GM12892 (cell line): ENCODE data around the gene IL20RA.

ENCODE experiments used
- POLR2A ChIP-seq: IDR thresholded peaks from 2 replicates; pipeline ENCODE4 v1.6.1; 2011; ENCODE audit warnings: low read depth, low read length, control low read depth
- POLR2AphosphoS5 ChIP-seq: IDR thresholded peaks from 2 replicates; pipeline ENCODE4 v1.6.1; 2011; ENCODE audit warnings: low read depth, low read length, control low read depth
- TAF1 ChIP-seq: IDR thresholded peaks from 2 replicates; pipeline ENCODE4 v1.6.1; 2011; ENCODE audit warnings: low read depth, mild to moderate bottlenecking, control low read depth, low read length, borderline replicate concordance

GRCh38 chr6:137051790-137052472 lies 7.2 kb upstream of the IL20RA start:
- TF ChIP-seq POLR2AphosphoS5 (no peak), POLR2A (no peak), TAF1 (no peak)
